GM10847 (cell line): ENCODE results near the gene SYT14.

ENCODE experiments used
- POLR2A ChIP-seq: IDR thresholded peaks from 2 replicates; pipeline ENCODE4 v1.6.1; 2011; ENCODE audit not compliant: insufficient read length; ENCODE audit errors: extremely low read depth

Gene SYT14

GRCh38 chr1:210207597-210208450 lies 269.8 kb downstream of the SYT14 start:
- no peak for TF ChIP-seq POLR2A

DNA sequence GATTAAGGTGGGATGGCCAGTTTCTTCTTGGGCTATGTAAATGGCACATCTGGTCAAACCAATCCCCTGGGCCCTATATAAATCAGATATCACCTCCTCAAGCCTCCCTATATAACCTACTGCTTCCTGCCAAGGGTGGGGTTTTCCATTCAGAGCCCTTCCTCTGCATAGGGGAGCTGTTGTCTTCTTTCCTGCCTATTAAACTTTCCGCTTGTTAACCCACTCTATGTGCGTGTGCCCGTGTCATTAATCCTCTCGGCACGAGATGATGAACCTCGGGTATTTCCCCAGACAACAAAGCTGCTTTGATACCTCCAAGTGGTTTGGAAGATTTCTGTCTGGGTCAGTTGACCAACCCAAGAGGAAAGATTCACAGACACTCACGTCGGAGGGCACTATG lies 275.3 kb downstream of the SYT14 start:
- no peak for TF ChIP-seq POLR2A

GRCh38 chr1:210214573-210215409 lies 276.8 kb downstream of the SYT14 start:
- no peak for TF ChIP-seq POLR2A

- TF ChIP-seq POLR2A: no peak
Measured at GRCh38 chr1:210217482-210217881, 279.5 kb downstream of the SYT14 start.

GRCh38 chr1:210218047-210218446 lies 280.0 kb downstream of the SYT14 start:
- TF ChIP-seq POLR2A: no peak
